Nucleus accumbens (tissue), 56 donors: ENCODE measurements around the gene TNFSF18.

Experiments
- DNase-seq, 56 donors: peaks; one replicate each; lab custom pipeline; 2025; lab: John Stamatoyannopoulos, UW

Gene TNFSF18

GRCh38 chr1:173042806-173043205, 7.9 kb downstream of the TNFSF18 start:
- no peak for DNase-seq

DNA sequence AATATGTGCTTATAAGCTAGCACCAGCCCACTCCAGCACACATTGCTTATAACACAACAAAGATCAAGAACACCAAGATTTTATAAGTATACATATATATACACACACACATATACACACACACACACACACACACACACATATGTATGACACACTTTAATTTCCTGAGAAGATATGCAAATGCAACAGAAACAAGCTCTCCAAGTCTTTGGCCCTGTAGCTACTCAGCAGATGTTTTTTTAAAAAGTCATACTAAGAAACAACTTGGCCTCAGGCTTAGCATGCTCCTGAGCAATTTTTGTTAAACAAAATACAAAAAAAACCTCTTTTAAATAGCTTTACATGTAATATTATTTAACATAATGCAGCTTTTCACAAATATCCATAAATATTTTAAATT, 11.1 kb downstream of the TNFSF18 start:
- DNase-seq: no peak

- no peak for DNase-seq
Measured at GRCh38 chr1:173038875-173039554, 11.7 kb downstream of the TNFSF18 start.

DNA sequence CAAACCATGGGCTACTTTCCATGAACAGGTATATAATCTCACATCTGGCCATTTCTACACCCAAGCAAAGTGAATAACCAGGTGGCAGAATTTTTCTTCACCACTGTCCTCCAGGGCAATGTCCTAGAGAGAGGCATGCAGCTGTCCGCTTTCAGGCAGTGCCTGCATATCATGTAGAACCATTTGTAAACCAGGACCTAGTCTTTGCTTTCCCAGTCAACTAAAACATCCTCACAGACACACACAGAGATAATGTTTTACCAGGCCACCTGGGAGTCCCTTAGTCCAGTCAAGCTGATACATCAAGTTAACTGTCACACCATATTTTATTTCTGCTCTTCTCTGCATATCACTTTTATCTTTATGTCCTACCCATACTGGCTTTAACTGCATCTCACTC, 26.2 kb downstream of the TNFSF18 start:
- no peak for DNase-seq

GRCh38 chr1:173023343-173023742, 27.4 kb downstream of the TNFSF18 start:
- no peak for DNase-seq

DNA sequence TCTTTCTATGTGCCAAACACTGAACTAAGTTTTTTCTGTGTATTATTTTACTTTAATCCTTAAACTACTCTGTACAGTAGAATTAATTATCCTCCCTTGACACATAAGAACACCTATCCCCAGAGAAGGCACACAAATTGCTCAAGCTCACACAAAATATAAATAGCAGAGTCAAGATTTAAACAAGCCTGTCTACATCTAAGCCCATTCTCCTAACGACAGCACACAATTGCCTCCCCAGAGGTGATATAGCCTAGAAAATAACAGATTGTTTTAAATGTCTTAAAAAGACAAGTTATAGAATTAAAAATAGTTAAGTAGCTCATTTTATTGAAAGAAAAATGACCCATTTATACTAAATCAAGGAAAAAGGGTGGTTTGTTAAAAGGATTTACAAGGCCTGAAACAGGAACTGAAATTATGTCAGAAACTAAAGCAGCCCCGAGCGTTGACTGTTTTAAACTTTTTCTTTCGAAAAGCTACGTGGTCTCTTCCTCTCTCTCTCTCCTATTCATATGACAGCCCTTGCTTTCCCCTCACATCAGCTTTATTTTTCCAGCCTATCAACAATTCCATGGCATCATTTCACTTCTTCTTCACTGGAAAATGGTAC, 30.5 kb downstream of the TNFSF18 start:
- no peak for DNase-seq

DNA sequence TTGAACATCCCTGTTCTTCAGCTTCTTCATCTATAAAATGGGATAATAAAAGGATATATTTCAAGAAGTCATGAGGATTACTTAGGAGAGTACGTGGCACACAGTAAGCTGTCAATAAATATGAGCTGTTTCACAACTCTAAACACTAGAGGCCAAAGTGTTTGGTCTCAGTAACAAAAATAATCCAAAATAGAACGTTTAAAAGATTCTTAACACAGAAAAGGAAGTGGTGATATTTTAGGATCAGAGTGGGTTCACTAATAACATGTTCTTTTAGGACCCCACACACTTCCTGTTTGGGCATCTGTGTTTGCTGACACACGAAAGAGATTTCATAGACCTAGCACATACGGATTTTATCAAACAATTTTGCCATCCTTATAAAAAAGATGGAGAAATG, 32.9 kb downstream of the TNFSF18 start:
- no peak for DNase-seq

GRCh38 chr1:173016419-173016818, 34.3 kb downstream of the TNFSF18 start:
- no peak for DNase-seq

DNA sequence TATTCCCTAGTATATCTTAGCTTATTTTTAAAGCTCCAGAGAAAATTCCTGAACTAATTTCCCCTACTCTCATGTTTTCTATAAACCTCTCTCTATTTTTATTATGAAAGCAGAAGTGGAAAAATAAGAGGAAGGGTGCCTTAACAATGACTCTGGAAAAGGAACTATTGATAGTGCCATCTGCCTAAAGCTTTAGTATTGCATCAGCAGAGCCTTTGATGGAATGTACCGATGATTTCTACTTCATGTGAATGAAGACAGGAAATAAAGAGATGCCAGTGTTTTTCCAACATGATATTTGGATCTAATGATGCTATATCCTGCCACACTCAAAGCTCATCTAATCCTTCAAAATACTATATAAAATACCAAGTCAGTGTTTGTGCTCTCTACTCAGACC, 35.1 kb downstream of the TNFSF18 start:
- no peak for DNase-seq

GRCh38 chr1:173014160-173014559, 36.6 kb downstream of the TNFSF18 start:
- no peak for DNase-seq

DNA sequence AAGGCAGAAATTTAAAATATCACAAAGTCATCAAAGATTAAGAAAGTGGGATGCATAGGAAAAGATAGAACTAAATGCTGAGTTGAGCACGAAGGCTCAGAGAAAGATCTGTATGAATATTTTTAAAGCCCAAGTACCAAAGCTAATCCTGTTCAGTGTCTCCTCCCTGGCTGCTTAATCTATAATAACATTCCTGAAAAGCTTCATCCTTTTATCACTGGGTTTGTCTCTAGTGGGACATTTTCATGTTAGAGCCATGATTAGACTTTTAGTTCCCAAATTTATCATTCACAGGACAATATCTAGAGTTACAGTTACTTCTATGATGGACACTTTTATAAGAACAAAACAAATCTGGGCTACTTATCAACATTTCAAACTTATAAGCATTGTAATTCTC, 38.6 kb downstream of the TNFSF18 start:
- no peak for DNase-seq

DNA sequence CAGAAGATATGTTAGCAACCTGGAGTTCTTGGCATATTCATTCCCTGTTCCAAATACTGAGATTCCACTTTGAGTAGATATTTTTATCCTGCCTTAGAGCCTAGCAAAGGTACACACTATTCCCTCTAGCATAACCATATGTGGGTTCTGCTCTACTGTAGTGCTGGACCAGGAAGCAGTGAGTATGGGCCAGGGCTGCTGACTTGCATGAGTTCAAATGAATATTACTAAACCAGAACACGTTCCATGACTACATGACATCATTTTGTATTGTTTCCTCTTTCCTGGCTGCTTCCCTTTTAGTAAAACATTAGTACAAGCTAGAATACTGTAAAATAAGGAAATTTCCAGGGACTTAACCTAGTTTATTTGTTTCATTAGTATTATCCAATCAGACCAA, 41.1 kb downstream of the TNFSF18 start:
- DNase-seq: no peak

- no peak for DNase-seq
Measured at GRCh38 chr1:173005196-173005864, 45.4 kb downstream of the TNFSF18 start.

GRCh38 chr1:173002891-173003838, 47.6 kb downstream of the TNFSF18 start:
- no peak for DNase-seq

- no peak for DNase-seq
Measured at GRCh38 chr1:172999349-172999748, 51.4 kb downstream of the TNFSF18 start.

GRCh38 chr1:172997941-172998361, 52.8 kb downstream of the TNFSF18 start:
- DNase-seq: no peak

DNA sequence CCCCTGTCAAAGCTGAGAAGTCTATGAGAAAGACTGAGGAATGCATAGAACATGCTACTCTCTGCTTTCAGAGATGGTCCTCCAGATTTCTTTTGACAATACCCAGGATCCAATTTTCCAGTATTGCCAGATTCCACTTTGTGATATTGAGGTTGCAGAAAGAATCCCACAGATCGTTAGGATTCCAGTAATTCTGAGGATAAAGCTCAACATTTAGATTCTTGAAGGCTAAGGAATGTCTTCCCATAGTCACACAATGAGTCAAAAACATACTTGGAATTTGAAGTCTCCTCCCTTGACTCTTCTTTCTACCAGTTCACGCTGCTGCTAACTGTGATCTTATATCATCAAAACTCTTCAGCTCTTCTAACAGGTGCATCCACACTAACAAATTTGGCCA, 57.1 kb downstream of the TNFSF18 start:
- no peak for DNase-seq

- DNase-seq: no peak
Measured at GRCh38 chr1:172991674-172992400, 58.9 kb downstream of the TNFSF18 start.

GRCh38 chr1:172990598-172991215, 60.0 kb downstream of the TNFSF18 start:
- no peak for DNase-seq
